ENCODE measurements around the gene EDA.

EDA gene

GRCh38 chrX:69740317-69740716 is 124.4 kb downstream of the EDA start:
- no peak overlapping the region for H3K27ac ChIP-seq
- TF ChIP-seq CTCF (conservative IDR thresholded peaks at IDR 0.05): no peak

- no peak overlapping the region for H3K27ac ChIP-seq
- TF ChIP-seq CTCF (conservative IDR thresholded peaks at IDR 0.05): no peak
These were observed 125.8 kb downstream of the EDA start for GRCh38 chrX:69741721-69742120.

GRCh38 chrX:69746051-69746450 is 130.1 kb downstream of the EDA start:
- no peak for TF ChIP-seq CTCF (conservative IDR thresholded peaks at IDR 0.05)
- H3K27ac ChIP-seq: no peak overlapping the region

GRCh38 chrX:69748055-69748454 is 132.1 kb downstream of the EDA start:
- no peak overlapping the region for H3K27ac ChIP-seq
- TF ChIP-seq CTCF (conservative IDR thresholded peaks at IDR 0.05): no peak

GRCh38 chrX:69759921-69760625 is 144.2 kb downstream of the EDA start:
- H3K27ac ChIP-seq: no peak overlapping the region
- no peak for TF ChIP-seq CTCF (conservative IDR thresholded peaks at IDR 0.05)

GRCh38 chrX:69761633-69762032 is 145.7 kb downstream of the EDA start:
- TF ChIP-seq CTCF (conservative IDR thresholded peaks at IDR 0.05): no peak

GRCh38 chrX:69762340-69762739 is 146.4 kb downstream of the EDA start:
- TF ChIP-seq CTCF (conservative IDR thresholded peaks at IDR 0.05): no peak
- no peak overlapping the region for H3K27ac ChIP-seq

More at GRCh38 chrX:69761633-69762032, 145.7 kb downstream of the EDA start:
- no peak overlapping the region for H3K27ac ChIP-seq

Data from VCaP (cell line).